Testis (tissue), 2 donors: ENCODE measurements around the gene SLC9A3.

Experiments used
- POLR2A ChIP-seq: fragments of 450-650 bp; IDR thresholded peaks from one replicate; pipeline ENCODE4 v1.6.1; 2017; ENCODE audit warnings: antibody characterized with exemption, mild to moderate bottlenecking, moderate library complexity
- TF ChIP-seq, protein P1 (sequence below), 3 experiments: fragments of 450-650 bp in 2 of 3; fragments of 200-600 bp in 1 of 3; sonication (generic) in 1 of 3; IDR thresholded peaks; one replicate each; pipeline ENCODE4 v1.5.1; 2016 to 2019; ENCODE audit warnings: antibody characterized with exemption in 3 of 3, mild to moderate bottlenecking in 2 of 3, moderate library complexity in 1 of 3

GRCh38 chr5:522899-523440 lies 1.3 kb downstream of the SLC9A3 start:
- TF ChIP-seq, protein P1, sequence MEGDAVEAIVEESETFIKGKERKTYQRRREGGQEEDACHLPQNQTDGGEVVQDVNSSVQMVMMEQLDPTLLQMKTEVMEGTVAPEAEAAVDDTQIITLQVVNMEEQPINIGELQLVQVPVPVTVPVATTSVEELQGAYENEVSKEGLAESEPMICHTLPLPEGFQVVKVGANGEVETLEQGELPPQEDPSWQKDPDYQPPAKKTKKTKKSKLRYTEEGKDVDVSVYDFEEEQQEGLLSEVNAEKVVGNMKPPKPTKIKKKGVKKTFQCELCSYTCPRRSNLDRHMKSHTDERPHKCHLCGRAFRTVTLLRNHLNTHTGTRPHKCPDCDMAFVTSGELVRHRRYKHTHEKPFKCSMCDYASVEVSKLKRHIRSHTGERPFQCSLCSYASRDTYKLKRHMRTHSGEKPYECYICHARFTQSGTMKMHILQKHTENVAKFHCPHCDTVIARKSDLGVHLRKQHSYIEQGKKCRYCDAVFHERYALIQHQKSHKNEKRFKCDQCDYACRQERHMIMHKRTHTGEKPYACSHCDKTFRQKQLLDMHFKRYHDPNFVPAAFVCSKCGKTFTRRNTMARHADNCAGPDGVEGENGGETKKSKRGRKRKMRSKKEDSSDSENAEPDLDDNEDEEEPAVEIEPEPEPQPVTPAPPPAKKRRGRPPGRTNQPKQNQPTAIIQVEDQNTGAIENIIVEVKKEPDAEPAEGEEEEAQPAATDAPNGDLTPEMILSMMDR (IDR thresholded peaks at IDR 0.05): no peak
- TF ChIP-seq POLR2A: no peak
